ENCODE measurements around the gene TPRA1.

GRCh38 chr3:127614928-127615589 is 24.5 kb upstream of the TPRA1 start:
- TF ChIP-seq EZH2phosphoT487 (IDR thresholded peaks at IDR 0.05) = no peak
- TF ChIP-seq CTCF (IDR thresholded peaks at IDR 0.05) = no peak

Data from neural progenitor cell (in vitro differentiated cells).